ENCODE results near the gene ZNF93. TPM values are rescaled to one million over a fixed set of nuclear protein-coding genes. Genes with fewer than 3 reads are reported as not detected.

Gene ZNF93
- total and polyA plus RNA-seq, 9 of the 15 experiments (the other 6 are each of a cell fraction or from before 2014, with no cell fraction given): 11.1 to 26.3 (median 17.1) TPM

GRCh38 chr19:19900139-19900728 lies 512 bp upstream of the ZNF93 start (continued):
- no peak for TF ChIP-seq ARHGAP35 (IDR thresholded peaks at IDR 0.05; ENCODE audit: partially characterized antibody)
- TF ChIP-seq CCNT2 (IDR thresholded peaks at IDR 0.05; ENCODE audit: borderline replicate concordance, extremely low read depth, insufficient read length, low read depth, low read length): no peak
- no peak for TF ChIP-seq HMGXB4 (CRISPR knock-in tag; IDR thresholded peaks at IDR 0.05)
- TF ChIP-seq HEY1 (CRISPR knock-in tag; IDR thresholded peaks at IDR 0.05; ENCODE audit: borderline replicate concordance): no peak
- no peak for TF ChIP-seq ZFP36 (IDR thresholded peaks at IDR 0.05; ENCODE audit: low read depth, low read length, partially characterized antibody)
- TF ChIP-seq TBL1XR1 (IDR thresholded peaks at IDR 0.05; ENCODE audit: low read length in 2 of 2): no peak
- TF ChIP-seq ARID3B (CRISPR knock-in tag; IDR thresholded peaks at IDR 0.05; ENCODE audit: borderline replicate concordance): no peak
- no peak for TF ChIP-seq NFIC (IDR thresholded peaks at IDR 0.05)
- TF ChIP-seq ZFP91 (CRISPR knock-in tag; IDR thresholded peaks at IDR 0.05): no peak
- no peak for TF ChIP-seq MYC (IDR thresholded peaks at IDR 0.05; ENCODE audit: low read depth, low read length)
- no peak for TF ChIP-seq MYC (CRISPR knock-in tag; IDR thresholded peaks at IDR 0.05; ENCODE audit: borderline replicate concordance, low read depth)
- TF ChIP-seq SMAD3 (CRISPR knock-in tag; conservative IDR thresholded peaks at IDR 0.05): no peak
- no peak for TF ChIP-seq ILF3 (IDR thresholded peaks at IDR 0.05; ENCODE audit: borderline replicate concordance)
- TF ChIP-seq ZNF280B (CRISPR knock-in tag; IDR thresholded peaks at IDR 0.05): no peak
- no peak for TF ChIP-seq XRCC3 (IDR thresholded peaks at IDR 0.05)

All from K562 (cell line).